Pancreas (tissue), 10 donors: ENCODE data around the gene GSS. TPM values are rescaled to one million over a fixed set of nuclear protein-coding genes. Genes with fewer than 3 reads are reported as not detected.
A peak's percentile ranks its signal among the peaks of the same experiment; 100 is the strongest.

Experiments used
- ATAC-seq, 4 donors: fragments of 200-7000 bp; cut with Tn5 transposase; one replicate each; pipeline versions ENCODE4 v1.8.0 to v1.9.1; 2020; ENCODE audit warnings: mild to moderate bottlenecking in 4 of 4, moderate library complexity in 4 of 4
- DNase-seq, 6 donors: peaks; one replicate each; pipeline ENCODE4 v3.0.0-alpha.2; 2020
- FAIRE-seq: peaks from 2 replicates; lab custom pipeline; 2012; peaks lifted over from hg19 to GRCh38; lab: Jason Lieb, UNC
- H3K27ac ChIP-seq, 4 donors: fragments of 200-600 bp; sonication (generic); 1 replicate in 3 of 4; 2 replicates in 1 of 4; pipeline versions ENCODE4 v1.5.0 to v1.8.0; 2020
- H3K27me3 ChIP-seq, 4 donors: fragments of 200-600 bp; one replicate each; pipeline ENCODE4 v1.8.0; 2021
- H3K36me3 ChIP-seq, 3 donors: fragments of 200-600 bp; sonication (generic) in 1 of 3; one replicate each; pipeline versions ENCODE4 v1.5.0 to v1.8.0; 2020 to 2021
- H3K4me1 ChIP-seq, 3 donors: fragments of 200-600 bp; one replicate each; pipeline ENCODE4 v1.8.0; 2021
- H3K4me3 ChIP-seq, 4 donors: fragments of 200-600 bp; sonication (generic) in 2 of 4; one replicate each; pipeline versions ENCODE4 v1.5.0 to v1.8.0; 2020 to 2021
- H3K9me3 ChIP-seq, 4 donors: fragments of 200-600 bp; one replicate each; pipeline ENCODE4 v1.8.0; 2021
- CTCF ChIP-seq, 4 donors: fragments of 200-600 bp; sonication (generic) in 3 of 4; IDR thresholded peaks; one replicate each; pipeline versions ENCODE4 v1.5.0 to v1.8.0; 2021; ENCODE audit warnings: antibody characterized with exemption in 4 of 4
- WGBS, 2 donors: extraction: QIAGEN DNeasy Blood & Tissue Kit; methylation state at CpG; one replicate each; pipeline ENCODE4 v1.1.7; 2013; 5-methylcytosine and 5-hydroxymethylcytosine counted together
- intact Hi-C, 3 donors: fragments of 100-400 bp; cut with DNase I; formaldehyde crosslinking; loops; one replicate each; pipeline versions ENCODE4 v1.11.1 to v1.14.2; 2022
- polyA plus RNA-seq, 2 donors: library from polyadenylated mRNA; stranded (reverse); fragments of 200-250 nt; gene quantifications; one replicate each; pipeline ENCODE4 v1.2.3, GENCODE V29; 2013
- total RNA-seq, 6 donors: library from RNA; stranded (reverse); fragmentation: NEBNext Ultra II Directional in 4 of 6; extraction: Animal tissue kit (Norgen Biotek cat#: 25700) in 4 of 6; gene quantifications; one replicate each; pipeline versions ENCODE4 v1.2.1 to v1.2.4, GENCODE V29; 2021 to 2023
- donor health status: healthy with polysubstance abuse.
- donor health status: DM: no; HTN: no; CAD: no; lungs with moderate emphysema.
- donor health status: DM: no; HTN: no; CAD: no.
- donor health status: control.
- donor health status: control.
- donor health status: Bipolar disorder and iron deficiency.
- donor health status: DM: yes; HTN: yes; CAD: no.
- donor health status: DM: no; HTN: no; CAD: no.
- donor health status: DM: no; HTN: no; CAD: no.
- donor health status: DM: yes; HTN: yes; CAD: no.

GSS gene
- total and polyA plus RNA-seq, 8 donors, result 6.7 to 32.2 (median 14.4) TPM

DNA sequence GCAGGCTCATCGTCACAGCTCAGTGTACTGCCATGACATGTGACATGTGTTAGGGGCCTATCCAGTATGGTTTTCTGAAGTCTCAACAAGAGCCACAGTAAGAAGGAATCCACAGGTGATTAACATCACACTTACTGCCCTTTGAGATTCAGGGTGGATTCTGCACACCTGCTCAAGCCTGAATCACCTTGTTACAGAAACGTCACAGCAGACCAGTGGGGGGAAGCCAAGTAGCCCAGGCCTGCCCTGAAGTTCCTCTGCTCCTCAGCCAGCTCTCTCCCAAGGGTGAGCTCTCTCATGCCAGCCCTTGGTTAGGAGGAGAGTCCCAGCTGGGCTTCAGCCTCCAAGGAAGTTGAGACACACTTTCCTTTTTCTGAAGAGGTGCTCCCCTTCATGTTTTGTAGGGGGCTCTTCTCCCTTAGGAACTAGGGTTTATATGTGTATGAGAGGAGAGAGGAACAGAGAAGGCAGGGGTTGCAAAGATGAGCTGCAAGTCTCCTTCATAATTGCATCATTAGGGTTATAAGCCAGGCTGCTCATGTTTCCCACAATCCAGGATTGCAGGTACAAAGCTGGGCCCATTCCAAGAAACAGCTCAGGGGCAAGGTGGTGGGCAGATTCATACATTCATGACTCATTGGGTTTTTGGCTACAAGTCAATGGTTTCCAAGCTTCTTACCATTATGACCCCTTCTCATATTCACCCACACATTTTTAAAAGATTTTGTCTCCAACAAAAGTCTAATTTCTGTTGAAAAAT is 11.6 kb downstream of the GSS start:
- no peaks in the 10 kb centered on the region for H3K27me3 ChIP-seq
- ATAC-seq, result no peak
- H3K36me3 ChIP-seq, result no peaks in the 10 kb centered on the region

DNA sequence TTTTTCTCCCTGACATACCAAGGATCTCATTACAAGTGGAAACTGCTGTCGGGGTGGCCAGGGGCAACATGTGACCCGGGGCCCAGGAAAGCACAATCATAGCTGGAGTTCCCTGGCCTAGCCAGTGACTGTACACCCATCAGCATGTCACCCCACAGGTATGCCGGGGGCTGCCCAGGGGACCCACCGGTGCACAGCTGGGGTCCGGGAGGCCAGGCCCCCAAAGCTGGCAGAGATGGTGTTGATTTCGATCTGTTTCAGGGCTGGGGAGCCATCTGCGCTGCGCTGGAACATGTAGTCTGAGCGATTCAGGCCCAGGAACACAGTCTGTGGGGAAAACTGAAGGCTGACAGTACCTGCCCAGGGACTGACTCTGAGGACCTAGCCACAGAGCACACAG is 13.3 kb downstream of the GSS start:
- no peak for DNase-seq
- intact Hi-C loops, result no loop called here
- WGBS, 2 donors, result 91 to 95% methylated on average over 9 of the region's 9 CpGs
- no peak overlapping the region for H3K27ac ChIP-seq
- H3K4me1 ChIP-seq, result peaks cover 0 to 4% (median 0%) of the 10 kb centered on the region in 3 donors
- H3K9me3 ChIP-seq, result no peaks in the 10 kb centered on the region
- H3K4me3 ChIP-seq, result no peak overlapping the region
- H3K36me3 ChIP-seq, result no peaks in the 10 kb centered on the region
- no peaks in the 10 kb centered on the region for H3K27me3 ChIP-seq
- TF ChIP-seq CTCF (IDR thresholded peaks at IDR 0.05), result no peak
- no peak for ATAC-seq
- no peak for FAIRE-seq

More for the DNA sequence above, 11.6 kb downstream of the GSS start:
- Histone ChIP-seq H3K27ac (no peak overlapping the region), H3K4me3 (no peak overlapping the region), H3K4me1 (no peaks in the 10 kb centered on the region), H3K9me3 (no peaks in the 10 kb centered on the region)
- WGBS, 2 donors, result 76 to 84% methylated on average over 2 of the region's 2 CpGs
- TF ChIP-seq CTCF (IDR thresholded peaks at IDR 0.05), result no peak
- intact Hi-C loops, result no loop called here
- no peak for FAIRE-seq
- DNase-seq, result no peak

DNA sequence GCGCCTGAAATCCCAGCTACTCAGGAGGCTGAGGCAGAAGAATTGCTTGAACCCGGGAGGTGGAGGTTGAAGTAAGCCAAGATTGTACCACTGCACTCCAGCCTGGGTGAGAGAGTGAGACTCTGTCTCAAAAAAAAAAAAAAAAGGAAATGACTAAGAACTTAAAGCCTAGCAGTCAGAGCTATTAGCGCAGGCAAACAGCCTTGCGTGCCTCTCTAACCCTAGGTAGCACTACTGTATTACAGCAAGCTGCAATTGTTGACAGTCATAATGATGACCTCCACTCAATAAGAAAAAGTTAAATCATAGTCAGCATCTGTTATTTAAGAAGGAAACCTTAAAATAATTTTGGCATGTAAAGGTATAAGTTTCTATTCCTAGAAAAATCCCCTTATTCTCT is 14.4 kb downstream of the GSS start:
- 93 to 97% methylated on average over 4 of the region's 4 CpGs for WGBS, 2 donors
- ATAC-seq, result no peak
- TF ChIP-seq CTCF (IDR thresholded peaks at IDR 0.05), result no peak
- no peak for FAIRE-seq
- H3K4me1 ChIP-seq, result peaks cover 0 to 4% (median 0%) of the 10 kb centered on the region in 3 donors
- no peak overlapping the region for H3K4me3 ChIP-seq
- H3K27ac ChIP-seq, result no peak overlapping the region
- no peaks in the 10 kb centered on the region for H3K9me3 ChIP-seq
- no peak for DNase-seq
- no peaks in the 10 kb centered on the region for H3K36me3 ChIP-seq
- intact Hi-C loops, result no loop called here
- no peaks in the 10 kb centered on the region for H3K27me3 ChIP-seq

GRCh38 chr20:34940081-34940481 is 15.5 kb downstream of the GSS start:
- Histone ChIP-seq H3K27me3 (no peaks in the 10 kb centered on the region), H3K4me1 (peaks cover 0 to 4% (median 0%) of the 10 kb centered on the region in 3 donors), H3K9me3 (no peaks in the 10 kb centered on the region), H3K27ac (no peak overlapping the region), H3K4me3 (no peak overlapping the region), H3K36me3 (no peaks in the 10 kb centered on the region)
- ATAC-seq, result peak in 1 of 4 donors; percentile 15
- intact Hi-C loops, result no loop called here
- TF ChIP-seq CTCF (IDR thresholded peaks at IDR 0.05), result no peak
- WGBS, 2 donors, result 73 to 83% methylated on average over 1 of the region's 1 CpG
- FAIRE-seq, result no peak
- no peak for DNase-seq
